OCI-LY7 (cell line): ENCODE data around the gene FLCN. TPM values are rescaled to one million over a fixed set of nuclear protein-coding genes. Genes with fewer than 3 reads are reported as not detected.

Experiments
- BruUV-seq: library from RNA; stranded (reverse); fragments of 400-500 nt; replicated peaks from 2 replicates; lab custom pipeline; 2021; lab: Mats Ljungman, UMichigan
- CTCF ChIA-PET: fragments of 300-600 bp; sonication (Branson Sonifier 250); formaldehyde crosslinking; loops from one replicate; lab custom pipeline; 2022; ENCODE audit warnings: antibody characterized with exemption; ENCODE audit not compliant: unreplicated experiment; lab: Charles Lee
- POLR2A ChIA-PET: fragments of 300-600 bp; sonication (Branson Sonifier 250); formaldehyde crosslinking; loops from one replicate; lab custom pipeline; 2022; ENCODE audit warnings: antibody characterized with exemption; lab: Charles Lee
- DNase-seq: peaks from one replicate; pipeline ENCODE4 v3.0.0-alpha.2; 2015; ENCODE audit warnings: low spot score
- H2AFZ ChIP-seq: fragments of 200-600 bp; sonication (generic), shearing (Covaris generic); 2 replicates; pipeline ENCODE4 v1.6.1; 2014; ENCODE audit warnings: mild to moderate bottlenecking, antibody characterized with exemption, low read length, moderate library complexity
- H3K27ac ChIP-seq: fragments of 200-600 bp; sonication (generic); 2 replicates; pipeline ENCODE4 v1.5.1; 2014; ENCODE audit warnings: mixed run types, low read depth, mild to moderate bottlenecking, moderate library complexity, low read length, inconsistent platforms; ENCODE audit not compliant: poor library complexity, severe bottlenecking
- H3K36me3 ChIP-seq: fragments of 200-600 bp; sonication (generic); 2 replicates; pipeline ENCODE4 v1.6.1; 2014; ENCODE audit warnings: mild to moderate bottlenecking, antibody characterized with exemption, low read length, moderate library complexity, mixed read lengths; ENCODE audit not compliant: insufficient read depth
- H3K4me1 ChIP-seq: fragments of 200-600 bp; sonication (generic); 2 replicates; pipeline ENCODE4 v1.5.1; 2014; ENCODE audit warnings: mild to moderate bottlenecking, low read length; ENCODE audit not compliant: insufficient read depth, poor library complexity, severe bottlenecking
- H3K4me2 ChIP-seq: fragments of 200-600 bp; sonication (generic); 2 replicates; pipeline ENCODE4 v1.6.1; 2014; ENCODE audit warnings: mild to moderate bottlenecking, low read length
- H3K4me3 ChIP-seq: fragments of 200-600 bp; sonication (generic); 2 replicates; pipeline ENCODE4 v1.5.1; 2014; ENCODE audit warnings: mild to moderate bottlenecking, low read depth, low read length; ENCODE audit not compliant: poor library complexity, severe bottlenecking
- H3K79me2 ChIP-seq: fragments of 200-600 bp; sonication (generic); 2 replicates; pipeline ENCODE4 v1.6.1; 2016; ENCODE audit warnings: low read depth, mild to moderate bottlenecking, low read length, moderate library complexity, mixed read lengths; ENCODE audit not compliant: insufficient read depth
- H3K9me2 ChIP-seq: fragments of 200-600 bp; sonication (generic); 2 replicates; pipeline ENCODE4 v1.6.1; 2016; ENCODE audit warnings: mild to moderate bottlenecking, low read length, mixed read lengths; ENCODE audit not compliant: insufficient read depth
- H3K9me3 ChIP-seq: fragments of 200-600 bp; sonication (generic); 2 replicates; pipeline ENCODE4 v1.6.1; 2014; ENCODE audit warnings: mild to moderate bottlenecking, mixed run types, low read length, mixed read lengths
- H4K20me1 ChIP-seq: fragments of 200-600 bp; sonication (generic); 2 replicates; pipeline ENCODE4 v1.6.1; 2014; ENCODE audit warnings: mild to moderate bottlenecking, antibody characterized with exemption, low read length, moderate library complexity, mixed read lengths; ENCODE audit not compliant: insufficient read depth
- EZH2phosphoT487 ChIP-seq: fragments of 200-600 bp; sonication (generic); IDR thresholded peaks from 2 replicates; pipeline ENCODE4 v1.6.1; 2018; ENCODE audit warnings: low read depth, borderline replicate concordance, mild to moderate bottlenecking, mixed run types, antibody characterized with exemption, low read length, moderate library complexity, mixed read lengths
- intact Hi-C: fragments of 100-400 bp; cut with micrococcal nuclease; formaldehyde crosslinking; loops from one replicate; pipeline ENCODE4 v1.10.0; 2022; ENCODE audit not compliant: unreplicated experiment
- total RNA-seq, 2 experiments: library from RNA; depleted of rRNA in 1 of 2; stranded (reverse); fragments of >200 nt in 1 of 2; shearing (Covaris generic) in 1 of 2; gene quantifications; 2 replicates each; pipeline ENCODE4 v1.2.3, GENCODE V29; 2014 to 2022
- TF ChIP-seq, protein P1 (sequence below): fragments of 200-600 bp; sonication (generic); conservative IDR thresholded peaks from 2 replicates; pipeline ENCODE4 v1.5.1; 2014; ENCODE audit warnings: mild to moderate bottlenecking, antibody characterized with exemption, low read length, moderate library complexity, mixed read lengths

FLCN gene
- total RNA-seq, 2 experiments from 2014 or later, result 20.5 to 20.9 TPM

- Histone ChIP-seq H3K4me2 (peak overlapping the region; percentile 48; the same call in 1 of the 2 replicates), H3K9me3 (no peaks in the 10 kb centered on the region), H3K27ac (no peak overlapping the region), H3K4me3 (no peak overlapping the region), H4K20me1 (no peaks in the 10 kb centered on the region), H2AFZ (no peak overlapping the region), H3K79me2 (no peaks in the 10 kb centered on the region), H3K36me3 (no peaks in the 10 kb centered on the region), H3K4me1 (no peaks in the 10 kb centered on the region), H3K9me2 (no peaks in the 10 kb centered on the region)
- DNase-seq, result no peak
- BruUV-seq, result no TSS peak
- intact Hi-C loops, result no loop called here
- TF ChIP-seq, protein P1, sequence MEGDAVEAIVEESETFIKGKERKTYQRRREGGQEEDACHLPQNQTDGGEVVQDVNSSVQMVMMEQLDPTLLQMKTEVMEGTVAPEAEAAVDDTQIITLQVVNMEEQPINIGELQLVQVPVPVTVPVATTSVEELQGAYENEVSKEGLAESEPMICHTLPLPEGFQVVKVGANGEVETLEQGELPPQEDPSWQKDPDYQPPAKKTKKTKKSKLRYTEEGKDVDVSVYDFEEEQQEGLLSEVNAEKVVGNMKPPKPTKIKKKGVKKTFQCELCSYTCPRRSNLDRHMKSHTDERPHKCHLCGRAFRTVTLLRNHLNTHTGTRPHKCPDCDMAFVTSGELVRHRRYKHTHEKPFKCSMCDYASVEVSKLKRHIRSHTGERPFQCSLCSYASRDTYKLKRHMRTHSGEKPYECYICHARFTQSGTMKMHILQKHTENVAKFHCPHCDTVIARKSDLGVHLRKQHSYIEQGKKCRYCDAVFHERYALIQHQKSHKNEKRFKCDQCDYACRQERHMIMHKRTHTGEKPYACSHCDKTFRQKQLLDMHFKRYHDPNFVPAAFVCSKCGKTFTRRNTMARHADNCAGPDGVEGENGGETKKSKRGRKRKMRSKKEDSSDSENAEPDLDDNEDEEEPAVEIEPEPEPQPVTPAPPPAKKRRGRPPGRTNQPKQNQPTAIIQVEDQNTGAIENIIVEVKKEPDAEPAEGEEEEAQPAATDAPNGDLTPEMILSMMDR, result no peak
- TF ChIP-seq EZH2phosphoT487, result no peak
- POLR2A ChIA-PET, result no interaction called here
- CTCF ChIA-PET, result no interaction called here
Measured at GRCh38 chr17:17204041-17204591, 32.9 kb downstream of the FLCN start.

GRCh38 chr17:17203173-17203730 is 33.7 kb downstream of the FLCN start:
- H3K36me3 ChIP-seq, result no peaks in the 10 kb centered on the region
- intact Hi-C loops, result no loop called here
- no peaks in the 10 kb centered on the region for H3K79me2 ChIP-seq
- no peaks in the 10 kb centered on the region for H3K9me2 ChIP-seq
- ChIA-PET POLR2A (no interaction called here), CTCF (no interaction called here)
- H3K27ac ChIP-seq, result no peak overlapping the region
- no peak overlapping the region for H3K4me2 ChIP-seq
- no peak for DNase-seq
- no peaks in the 10 kb centered on the region for H4K20me1 ChIP-seq
- TF ChIP-seq, protein P1, result no peak
- no peak for TF ChIP-seq EZH2phosphoT487
- BruUV-seq, result no TSS peak
- H3K4me3 ChIP-seq, result no peak overlapping the region
- no peaks in the 10 kb centered on the region for H3K4me1 ChIP-seq
- no peak overlapping the region for H2AFZ ChIP-seq
- H3K9me3 ChIP-seq, result no peaks in the 10 kb centered on the region

DNA sequence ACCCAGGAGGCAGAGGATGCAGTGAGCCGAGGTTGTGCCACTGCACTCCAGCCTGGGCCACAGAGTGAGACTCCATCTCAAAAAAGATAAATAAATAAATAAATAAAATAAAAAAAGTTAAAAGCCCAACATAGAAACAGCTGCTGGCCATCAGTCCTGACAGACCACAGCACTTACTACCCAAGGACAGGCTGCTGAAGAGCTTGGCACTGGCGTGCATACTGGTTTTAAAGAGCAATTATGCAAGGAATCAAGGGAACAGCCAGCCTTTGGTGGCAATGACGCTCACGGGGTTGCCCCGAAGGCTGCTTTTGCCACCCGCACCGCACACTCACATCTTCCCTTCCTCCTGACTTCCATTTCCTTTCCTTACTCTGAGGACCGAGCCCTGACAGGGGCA is 35.1 kb downstream of the FLCN start:
- POLR2A ChIA-PET, result no interaction called here
- CTCF ChIA-PET, result no interaction called here

More for the DNA sequence above, 35.1 kb downstream of the FLCN start:
- no peaks in the 10 kb centered on the region for H3K9me3 ChIP-seq
- no peak overlapping the region for H3K27ac ChIP-seq
- intact Hi-C loops, result no loop called here
- H3K36me3 ChIP-seq, result no peaks in the 10 kb centered on the region
- no peaks in the 10 kb centered on the region for H4K20me1 ChIP-seq
- BruUV-seq, result no TSS peak
- H3K4me2 ChIP-seq, result no peak overlapping the region
- H3K79me2 ChIP-seq, result no peaks in the 10 kb centered on the region
- no peak for DNase-seq
- no peaks in the 10 kb centered on the region for H3K4me1 ChIP-seq
- TF ChIP-seq EZH2phosphoT487, result no peak
- TF ChIP-seq, protein P1, result no peak
- H3K4me3 ChIP-seq, result no peak overlapping the region
- H3K9me2 ChIP-seq, result no peaks in the 10 kb centered on the region
- no peak overlapping the region for H2AFZ ChIP-seq
